ENCODE data around the gene ZNF440.
"Not testable (repeated sequence)": the region's sequence is repeated elsewhere in the genome, so short reads cannot be mapped to it uniquely, and the experiment has no call there.

DNA sequence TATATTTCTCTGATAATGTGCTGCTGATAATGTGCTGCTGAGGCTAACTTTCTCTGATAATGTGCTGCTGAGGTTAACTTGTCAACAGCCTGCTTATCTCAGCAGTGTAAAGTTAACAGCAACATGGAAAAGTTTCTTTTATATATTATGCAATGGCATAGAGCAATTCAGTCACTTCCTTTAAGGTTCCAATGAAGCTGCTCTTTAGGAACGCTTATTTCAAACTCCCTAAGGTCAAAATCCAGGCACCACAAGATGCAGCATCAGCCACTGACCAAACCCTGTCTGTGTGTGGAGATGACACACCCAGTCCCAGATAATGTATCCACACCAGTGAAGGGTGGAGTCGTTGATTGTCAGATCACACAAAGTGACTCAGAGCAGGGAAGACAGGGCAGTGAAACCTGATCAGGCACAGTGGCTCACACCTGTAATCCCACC is 21.6 kb downstream of the ZNF440 start:
- not testable (repeated sequence) for TF ChIP-seq EZH2 (IDR thresholded peaks at IDR 0.05; ENCODE audit: borderline replicate concordance, low read length); CTCF (conservative IDR thresholded peaks at IDR 0.05 in 1 of 2, IDR thresholded peaks at IDR 0.05 in 1 of 2; ENCODE audit: extremely low read depth in 1 of 2, insufficient read depth in 1 of 2, low read depth in 1 of 2, low read length in 2 of 2)

Data from mammary epithelial cell (primary cell).